Measurements from ENCODE around the gene APOB. TPM values are rescaled to one million over a fixed set of nuclear protein-coding genes. Genes with fewer than 3 reads are reported as not detected.
A peak's percentile ranks its signal among the peaks of the same experiment; 100 is the strongest.

The APOB gene
- total and polyA plus RNA-seq, 2 experiments from 2014 or later, result not detected

GRCh38 chr2:20976527-20976926 is 67.3 kb downstream of the APOB start:
- WGBS, 2 experiments (ENCODE audit: low coverage in 1 of 2, low lambda C conversion rate in 2 of 2, missing lambda C conversion rate in 2 of 2), result 0 to 8% methylated on average over 4 of the region's 4 CpGs
- H2AFZ ChIP-seq, result no peak overlapping the region
- H3K4me1 ChIP-seq (ENCODE audit: insufficient read depth), result no peaks in the 10 kb centered on the region
- H3K27me3 ChIP-seq (replicated peaks; ENCODE audit: insufficient read depth), result no peaks in the 10 kb centered on the region
- no peak overlapping the region for H3K4me2 ChIP-seq (ENCODE audit: unreplicated experiment)
- H3K79me2 ChIP-seq (ENCODE audit: insufficient read depth), result no peaks in the 10 kb centered on the region
- H3K9ac ChIP-seq, result no peak overlapping the region
- no peak overlapping the region for H3K27ac ChIP-seq
- H3K9me2 ChIP-seq (ENCODE audit: insufficient read depth), result no peaks in the 10 kb centered on the region
- H3F3A ChIP-seq (ENCODE audit: insufficient read depth), result no peaks in the 10 kb centered on the region
- DNase-seq, result no peak
- in situ Hi-C loops (cut with MboI), result no loop called here
- no peaks in the 10 kb centered on the region for H3K9me3 ChIP-seq (ENCODE audit: low read depth)
- H4K20me1 ChIP-seq (ENCODE audit: insufficient read depth), result no peaks in the 10 kb centered on the region
- H3K36me3 ChIP-seq (ENCODE audit: low read depth), result no peaks in the 10 kb centered on the region
- TF ChIP-seq EZH2 (IDR thresholded peaks at IDR 0.05; ENCODE audit: insufficient read depth, poor library complexity, severe bottlenecking) (no peak), EZH2phosphoT487 (IDR thresholded peaks at IDR 0.05; ENCODE audit: insufficient read depth, low read depth) (no peak)
- no peak overlapping the region for H3K4me3 ChIP-seq

GRCh38 chr2:20972792-20973565 is 70.9 kb downstream of the APOB start:
- Histone ChIP-seq H3K9me2 (ENCODE audit: insufficient read depth) (no peaks in the 10 kb centered on the region), H3K4me3 (no peak overlapping the region), H4K20me1 (ENCODE audit: insufficient read depth) (no peaks in the 10 kb centered on the region), H3F3A (ENCODE audit: insufficient read depth) (no peaks in the 10 kb centered on the region), H3K4me1 (ENCODE audit: insufficient read depth) (no peaks in the 10 kb centered on the region), H3K27ac (no peak overlapping the region), H3K4me2 (ENCODE audit: unreplicated experiment) (no peak overlapping the region), H3K9me3 (ENCODE audit: low read depth) (no peaks in the 10 kb centered on the region), H3K79me2 (ENCODE audit: insufficient read depth) (no peaks in the 10 kb centered on the region), H2AFZ (no peak overlapping the region), H3K9ac (no peak overlapping the region), H3K36me3 (ENCODE audit: low read depth) (no peaks in the 10 kb centered on the region), H3K27me3 (replicated peaks; ENCODE audit: insufficient read depth) (0 out of 2 replicates have a peak, but pooled peaks cover 3% of the 10 kb centered on the region)
- no peak for DNase-seq
- TF ChIP-seq EZH2phosphoT487 (IDR thresholded peaks at IDR 0.05; ENCODE audit: insufficient read depth, low read depth) (no peak), EZH2 (IDR thresholded peaks at IDR 0.05; ENCODE audit: insufficient read depth, poor library complexity, severe bottlenecking) (no peak)
- in situ Hi-C loops (cut with MboI), result loop anchor here (5.0 kb wide), 1 partner anchor 311 kb away; no protein-coding TSS in a partner anchor
- 11 to 13% methylated on average over 2 of the region's 2 CpGs for WGBS, 2 experiments (ENCODE audit: low coverage in 1 of 2, low lambda C conversion rate in 2 of 2, missing lambda C conversion rate in 2 of 2)

GRCh38 chr2:20972110-20972509 is 71.8 kb downstream of the APOB start:
- no peak overlapping the region for H3K9ac ChIP-seq
- H2AFZ ChIP-seq, result no peak overlapping the region
- peaks cover 11% of the 10 kb centered on the region; the same call in 1 of the 2 replicates for H3K27me3 ChIP-seq (replicated peaks; ENCODE audit: insufficient read depth)
- no peak for TF ChIP-seq EZH2phosphoT487 (IDR thresholded peaks at IDR 0.05; ENCODE audit: insufficient read depth, low read depth)
- TF ChIP-seq EZH2 (IDR thresholded peaks at IDR 0.05; ENCODE audit: insufficient read depth, poor library complexity, severe bottlenecking), result no peak
- no peaks in the 10 kb centered on the region for H3K79me2 ChIP-seq (ENCODE audit: insufficient read depth)
- in situ Hi-C loops (cut with MboI), result loop anchor here (5.0 kb wide), 1 partner anchor 310 kb away; no protein-coding TSS in a partner anchor
- no peaks in the 10 kb centered on the region for H3K9me2 ChIP-seq (ENCODE audit: insufficient read depth)
- H3K27ac ChIP-seq, result no peak overlapping the region
- 14 to 19% methylated on average over 5 of the region's 5 CpGs for WGBS, 2 experiments (ENCODE audit: low coverage in 1 of 2, low lambda C conversion rate in 2 of 2, missing lambda C conversion rate in 2 of 2)
- H3K36me3 ChIP-seq (ENCODE audit: low read depth), result no peaks in the 10 kb centered on the region
- no peak overlapping the region for H3K4me3 ChIP-seq
- H3F3A ChIP-seq (ENCODE audit: insufficient read depth), result no peaks in the 10 kb centered on the region
- H3K9me3 ChIP-seq (ENCODE audit: low read depth), result no peaks in the 10 kb centered on the region
- no peaks in the 10 kb centered on the region for H3K4me1 ChIP-seq (ENCODE audit: insufficient read depth)
- no peaks in the 10 kb centered on the region for H4K20me1 ChIP-seq (ENCODE audit: insufficient read depth)
- peak; percentile 4 for DNase-seq
- H3K4me2 ChIP-seq (ENCODE audit: unreplicated experiment), result no peak overlapping the region

GRCh38 chr2:20970068-20970467 is 73.8 kb downstream of the APOB start:
- Histone ChIP-seq H3K79me2 (ENCODE audit: insufficient read depth) (no peaks in the 10 kb centered on the region), H3K4me2 (ENCODE audit: unreplicated experiment) (no peak overlapping the region), H3K9me2 (ENCODE audit: insufficient read depth) (no peaks in the 10 kb centered on the region), H3K4me1 (ENCODE audit: insufficient read depth) (no peaks in the 10 kb centered on the region), H3K36me3 (ENCODE audit: low read depth) (no peaks in the 10 kb centered on the region), H3K27ac (no peak overlapping the region), H3K9ac (no peak overlapping the region), H3K4me3 (no peak overlapping the region), H3K9me3 (ENCODE audit: low read depth) (no peaks in the 10 kb centered on the region), H4K20me1 (ENCODE audit: insufficient read depth) (no peaks in the 10 kb centered on the region), H2AFZ (no peak overlapping the region), H3F3A (ENCODE audit: insufficient read depth) (no peaks in the 10 kb centered on the region), H3K27me3 (replicated peaks; ENCODE audit: insufficient read depth) (peaks cover 22% of the 10 kb centered on the region; the same call in 1 of the 2 replicates)
- in situ Hi-C loops (cut with MboI), result loop anchor here (5.0 kb wide), 1 partner anchor 308 kb away; no protein-coding TSS in a partner anchor
- no peak for TF ChIP-seq EZH2phosphoT487 (IDR thresholded peaks at IDR 0.05; ENCODE audit: insufficient read depth, low read depth)
- 57 to 63% methylated on average over 4 of the region's 4 CpGs for WGBS, 2 experiments (ENCODE audit: low coverage in 1 of 2, low lambda C conversion rate in 2 of 2, missing lambda C conversion rate in 2 of 2)
- DNase-seq, result no peak
